Measurements from ENCODE around the gene CDC20.

CDC20 gene

DNA sequence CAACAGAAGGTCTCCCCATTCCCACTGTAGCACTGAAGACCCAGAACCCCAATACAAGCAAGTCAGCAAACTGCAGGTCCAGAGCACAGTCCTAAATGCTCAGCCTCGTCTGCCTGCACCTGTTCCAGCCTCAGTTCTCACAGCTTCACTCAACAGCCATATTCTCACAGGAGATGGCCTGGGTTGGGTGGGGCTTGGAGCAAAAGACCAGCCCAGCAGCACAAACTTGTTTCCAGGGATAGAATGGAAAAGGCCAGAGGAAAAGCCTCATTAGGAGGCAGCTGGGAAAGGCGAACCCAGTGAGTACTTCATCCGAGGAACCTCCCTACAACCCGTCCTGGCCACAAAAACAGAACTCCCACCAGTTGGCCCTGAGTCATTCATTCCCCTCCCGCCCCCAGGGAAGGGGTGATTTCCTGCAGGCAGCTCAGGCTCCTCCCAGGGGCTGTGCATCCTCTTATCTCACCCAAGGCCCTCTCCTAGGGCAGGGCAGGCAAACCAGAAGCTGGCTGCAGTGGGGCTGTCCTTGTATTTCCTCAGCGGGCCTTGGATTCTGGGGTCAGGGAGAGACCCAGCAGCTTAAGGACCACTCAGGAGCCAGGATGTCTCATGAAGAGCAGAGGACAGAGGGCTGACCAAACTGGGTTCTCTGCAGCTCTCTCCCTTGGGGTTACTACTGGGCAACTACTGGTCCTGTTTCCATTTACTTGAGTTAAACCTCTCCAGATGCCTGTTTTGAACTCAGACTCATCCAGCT is 28.6 kb upstream of the CDC20 start:
- peak; percentile 44 for DNase-seq (ENCODE audit: low read depth)

DNA sequence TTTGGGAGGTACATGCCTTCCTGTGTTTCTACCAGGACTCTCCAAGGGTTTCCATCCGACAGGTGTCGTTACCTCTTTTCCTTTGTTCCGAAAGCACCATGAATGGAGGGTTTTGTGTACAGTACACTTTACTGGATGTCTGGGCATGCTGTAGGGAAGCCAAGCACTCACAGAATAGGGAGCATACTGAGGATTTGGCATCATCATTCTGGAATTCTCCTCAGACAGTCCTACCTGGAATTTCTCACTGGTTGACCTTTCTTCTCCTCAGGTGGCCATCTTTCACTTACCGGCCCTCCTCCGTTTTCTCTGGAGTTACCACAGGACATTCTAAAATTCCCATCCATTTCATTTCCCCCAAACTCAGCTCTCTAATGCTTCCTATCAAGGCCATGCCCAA is 27.1 kb upstream of the CDC20 start:
- DNase-seq (ENCODE audit: low read depth): no peak

DNA sequence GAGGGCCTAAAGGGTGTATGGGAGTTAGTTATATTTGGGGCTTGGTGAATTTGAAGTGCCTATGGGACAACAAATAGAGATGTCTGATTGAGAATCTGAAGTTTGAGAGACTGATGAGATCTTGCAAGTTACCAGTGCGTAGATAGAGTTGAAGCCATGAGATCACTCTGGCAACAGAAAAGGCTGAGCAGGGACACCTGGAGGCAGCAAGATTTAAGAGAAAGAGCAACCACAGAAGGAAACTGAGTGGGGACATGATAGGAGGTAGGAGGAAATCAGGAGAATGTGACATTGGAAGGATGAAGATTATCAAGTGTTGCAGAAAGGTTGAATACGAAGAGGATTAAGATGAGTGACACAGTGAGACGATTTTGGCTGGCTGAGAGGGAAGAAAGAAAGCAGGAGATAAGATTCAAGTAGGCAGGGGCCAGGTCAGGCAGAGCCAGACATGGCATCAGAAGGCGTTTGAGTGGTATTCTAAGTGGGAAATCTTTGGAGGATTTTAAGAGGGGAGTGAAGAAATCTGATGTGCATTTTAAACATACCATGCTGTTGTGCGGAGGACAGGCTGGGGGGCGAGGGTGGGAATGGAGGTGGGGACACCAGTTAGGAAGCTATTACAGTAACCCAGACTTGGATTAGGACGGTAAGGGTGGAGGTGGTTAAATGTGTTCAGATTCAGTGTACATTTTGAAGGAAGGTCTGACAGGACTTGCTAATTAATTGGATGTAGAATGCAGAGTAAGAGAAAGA is 24.2 kb upstream of the CDC20 start:
- no peak for DNase-seq (ENCODE audit: low read depth)

DNA sequence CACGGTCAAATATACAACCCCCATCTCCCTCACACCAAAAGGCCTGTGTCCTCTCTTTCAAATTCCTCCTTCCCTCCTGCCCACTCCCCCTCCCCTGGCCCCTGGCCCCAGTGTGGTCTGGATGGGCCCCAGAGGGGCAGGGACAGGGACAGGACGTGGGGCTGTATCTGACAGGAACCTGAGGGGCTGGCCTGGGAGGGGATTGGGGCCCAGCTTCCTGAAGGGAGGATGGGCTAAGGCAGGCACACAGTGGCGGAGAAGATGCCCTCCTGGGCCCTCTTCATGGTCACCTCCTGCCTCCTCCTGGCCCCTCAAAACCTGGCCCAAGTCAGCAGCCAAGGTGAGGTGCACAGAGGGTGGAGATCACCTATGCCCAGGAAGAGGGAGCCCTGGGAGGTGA is 21.2 kb upstream of the CDC20 start, which contains the start of gene MPL:
Gene MPL (plus strand): TSS at position 231 of the 400 bp plus-strand sequence. CDS start 31 bp downstream, at position 262.
- no peak for DNase-seq (ENCODE audit: low read depth)

DNA sequence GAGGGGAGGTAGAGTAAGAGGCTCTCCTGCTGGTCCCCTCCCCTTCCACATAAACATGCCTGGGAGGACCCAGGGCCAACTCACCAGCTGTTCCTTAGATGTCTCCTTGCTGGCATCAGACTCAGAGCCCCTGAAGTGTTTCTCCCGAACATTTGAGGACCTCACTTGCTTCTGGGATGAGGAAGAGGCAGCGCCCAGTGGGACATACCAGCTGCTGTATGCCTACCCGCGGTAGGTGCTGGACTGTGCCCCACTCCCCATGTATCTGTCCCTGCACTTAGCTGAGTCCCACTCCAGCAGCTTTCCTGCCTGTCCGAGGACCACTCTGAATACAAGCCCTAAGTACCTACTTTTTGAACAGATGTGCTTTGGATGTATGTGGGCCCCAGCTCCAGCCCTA is 20.8 kb upstream of the CDC20 start:
- DNase-seq (ENCODE audit: low read depth): no peak

DNA sequence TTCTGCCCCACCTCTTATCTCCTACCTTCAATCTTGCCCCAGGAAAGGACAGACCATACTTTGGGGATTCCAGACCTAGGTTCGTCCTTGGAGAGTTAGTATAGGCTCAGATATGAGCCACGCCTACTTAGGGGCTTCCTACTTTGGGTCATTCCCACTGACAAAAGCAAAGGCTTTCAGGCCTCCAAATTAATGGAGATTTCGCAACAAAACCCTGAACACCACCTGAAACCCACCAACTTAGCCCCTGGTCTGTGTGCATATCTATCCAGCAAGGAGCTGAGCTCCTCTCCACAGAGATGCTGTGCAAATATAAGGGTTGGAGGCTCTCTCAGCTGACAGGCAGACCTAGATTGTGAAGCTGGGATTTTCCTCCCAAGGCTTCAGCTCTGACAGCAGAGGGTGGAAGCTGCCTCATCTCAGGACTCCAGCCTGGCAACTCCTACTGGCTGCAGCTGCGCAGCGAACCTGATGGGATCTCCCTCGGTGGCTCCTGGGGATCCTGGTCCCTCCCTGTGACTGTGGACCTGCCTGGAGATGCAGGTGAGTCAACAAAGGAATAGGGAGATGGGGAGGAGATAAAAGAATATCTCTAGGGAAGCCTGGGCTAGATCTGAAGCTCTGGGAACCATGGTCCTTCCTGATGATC is 19.1 kb upstream of the CDC20 start:
- no peak for DNase-seq (ENCODE audit: low read depth)

DNA sequence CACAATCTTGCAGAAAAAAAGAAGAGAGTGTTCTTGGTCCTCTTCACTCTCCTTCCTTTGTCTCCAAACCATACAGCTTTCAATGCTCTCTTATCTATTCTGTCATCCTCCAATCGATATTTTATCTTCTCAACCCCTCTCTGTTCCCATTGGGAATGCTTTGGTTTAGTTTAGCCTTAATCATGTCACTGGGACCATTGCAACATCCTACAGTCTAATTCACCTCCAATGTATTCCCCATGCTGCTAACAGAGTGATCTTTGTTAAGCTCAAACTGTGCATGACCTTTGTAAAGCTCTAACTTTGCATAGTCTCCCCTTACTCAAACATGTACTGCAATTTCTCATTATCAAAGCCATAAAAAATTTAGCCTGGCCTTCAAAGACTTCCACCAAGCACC is 18.2 kb upstream of the CDC20 start:
- no peak for DNase-seq (ENCODE audit: low read depth)

DNA sequence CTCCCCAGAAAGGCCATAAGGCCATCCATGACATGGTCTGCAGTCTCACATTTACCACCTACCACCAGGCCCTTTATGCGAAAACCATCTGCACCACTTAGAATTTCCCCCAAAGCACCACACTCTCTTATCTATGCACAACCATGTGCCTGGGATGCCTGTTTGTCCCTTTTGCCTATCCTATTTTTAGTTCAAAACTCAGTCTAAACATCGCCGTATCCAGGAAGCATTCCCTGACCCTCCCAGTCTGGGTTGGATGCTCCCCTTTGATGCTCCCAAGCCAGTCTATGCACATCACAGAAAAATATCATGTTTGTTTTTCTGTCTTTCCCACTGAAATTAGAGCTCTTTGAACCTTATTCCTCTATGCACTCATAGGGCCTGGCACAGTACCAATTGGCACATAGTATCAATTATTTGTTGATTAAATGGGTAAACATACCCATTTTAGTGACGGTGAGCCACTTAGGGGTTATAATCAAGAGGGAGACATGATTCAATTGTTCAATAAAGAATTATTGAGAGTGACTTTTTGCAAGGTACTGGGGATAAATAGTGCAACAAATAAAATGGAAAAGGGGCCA is 14.4 kb upstream of the CDC20 start:
- no peak for DNase-seq (ENCODE audit: low read depth)

DNA sequence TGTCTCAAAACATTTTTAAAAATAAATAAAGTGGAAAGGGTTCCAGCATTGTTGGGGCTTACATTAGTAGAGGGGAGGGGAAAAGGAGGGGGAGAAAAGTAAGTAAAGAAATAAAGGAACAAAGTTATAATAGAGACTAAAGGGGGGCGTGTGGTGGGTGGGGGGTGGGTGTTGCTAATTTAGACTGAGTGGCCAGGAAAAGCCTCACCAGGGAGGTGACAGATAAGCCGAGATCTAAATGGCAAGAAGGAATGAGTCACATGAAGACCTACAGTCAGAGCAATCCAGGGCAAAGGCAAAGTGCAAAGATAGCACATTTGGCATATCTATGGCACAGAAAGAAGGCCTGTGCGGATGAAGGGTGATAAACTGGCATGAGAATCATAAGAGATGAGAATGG is 13.7 kb upstream of the CDC20 start:
- no peak for DNase-seq (ENCODE audit: low read depth)

DNA sequence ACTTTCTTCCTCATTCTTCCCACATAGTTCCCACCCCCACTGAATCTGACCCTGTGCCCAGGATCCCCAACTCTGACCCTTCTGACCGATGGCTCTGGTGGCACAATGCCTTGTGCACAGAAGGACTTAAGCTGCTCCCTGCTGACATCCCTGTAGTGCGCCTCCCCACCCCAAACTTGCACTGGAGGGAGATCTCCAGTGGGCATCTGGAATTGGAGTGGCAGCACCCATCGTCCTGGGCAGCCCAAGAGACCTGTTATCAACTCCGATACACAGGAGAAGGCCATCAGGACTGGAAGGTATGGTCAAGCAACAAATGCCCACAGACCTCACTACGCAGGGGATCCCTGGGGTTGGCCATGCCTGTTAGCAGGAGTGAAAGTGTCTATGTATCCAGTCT is 12.1 kb upstream of the CDC20 start:
- DNase-seq (ENCODE audit: low read depth): no peak

DNA sequence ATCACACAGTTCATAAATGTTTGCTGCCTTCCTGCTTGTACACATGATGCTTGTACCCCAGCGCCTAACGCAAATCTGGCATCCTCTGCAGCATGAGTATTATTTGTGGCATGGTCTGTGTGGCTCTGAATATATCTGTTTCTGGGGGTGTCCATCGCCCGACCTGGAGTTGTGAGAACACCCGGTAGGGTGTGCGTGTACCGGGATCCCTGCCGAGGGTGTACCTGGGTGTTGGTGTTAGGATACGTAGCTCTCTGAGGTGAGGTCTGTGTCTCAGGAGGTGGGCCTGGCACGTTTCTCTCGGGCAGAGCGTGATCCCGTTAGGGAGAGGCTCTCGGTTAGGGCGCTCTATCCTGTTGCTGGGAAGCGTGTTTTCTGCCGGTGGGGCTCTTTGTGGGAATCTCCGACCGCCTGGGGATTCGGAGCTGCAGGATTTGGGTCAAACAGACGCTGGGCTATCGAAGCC is 10.4 kb upstream of the CDC20 start:
- DNase-seq (ENCODE audit: low read depth): no peak

DNA sequence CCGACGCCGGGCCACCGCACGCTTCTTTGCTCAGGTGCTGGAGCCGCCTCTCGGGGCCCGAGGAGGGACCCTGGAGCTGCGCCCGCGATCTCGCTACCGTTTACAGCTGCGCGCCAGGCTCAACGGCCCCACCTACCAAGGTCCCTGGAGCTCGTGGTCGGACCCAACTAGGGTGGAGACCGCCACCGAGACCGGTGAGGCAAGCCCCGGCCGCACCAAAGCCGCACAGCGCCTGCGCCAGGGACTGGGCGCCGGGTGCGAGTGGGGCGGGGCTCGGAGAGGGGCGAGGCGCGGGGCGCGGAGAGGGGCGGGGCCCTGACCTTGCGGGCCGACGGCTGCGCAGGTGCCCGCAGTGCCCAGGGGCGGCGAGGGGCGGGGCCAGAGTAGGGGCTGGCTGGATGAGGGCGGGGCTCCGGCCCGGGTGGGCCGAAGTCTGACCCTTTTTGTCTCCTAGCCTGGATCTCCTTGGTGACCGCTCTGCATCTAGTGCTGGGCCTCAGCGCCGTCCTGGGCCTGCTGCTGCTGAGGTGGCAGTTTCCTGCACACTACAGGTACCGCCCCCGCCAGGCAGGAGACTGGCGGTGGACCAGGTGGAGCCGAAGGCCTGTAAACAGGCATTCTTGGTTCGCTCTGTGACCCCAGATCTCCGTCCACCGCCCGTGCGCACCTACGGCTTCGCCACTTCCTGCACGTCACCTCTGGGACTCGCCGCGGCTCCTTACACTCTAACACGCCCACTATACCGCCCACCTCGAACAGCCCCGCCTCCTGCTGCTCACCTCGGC is 9.8 kb upstream of the CDC20 start:
- peak; percentile 44 for DNase-seq (ENCODE audit: low read depth)

DNA sequence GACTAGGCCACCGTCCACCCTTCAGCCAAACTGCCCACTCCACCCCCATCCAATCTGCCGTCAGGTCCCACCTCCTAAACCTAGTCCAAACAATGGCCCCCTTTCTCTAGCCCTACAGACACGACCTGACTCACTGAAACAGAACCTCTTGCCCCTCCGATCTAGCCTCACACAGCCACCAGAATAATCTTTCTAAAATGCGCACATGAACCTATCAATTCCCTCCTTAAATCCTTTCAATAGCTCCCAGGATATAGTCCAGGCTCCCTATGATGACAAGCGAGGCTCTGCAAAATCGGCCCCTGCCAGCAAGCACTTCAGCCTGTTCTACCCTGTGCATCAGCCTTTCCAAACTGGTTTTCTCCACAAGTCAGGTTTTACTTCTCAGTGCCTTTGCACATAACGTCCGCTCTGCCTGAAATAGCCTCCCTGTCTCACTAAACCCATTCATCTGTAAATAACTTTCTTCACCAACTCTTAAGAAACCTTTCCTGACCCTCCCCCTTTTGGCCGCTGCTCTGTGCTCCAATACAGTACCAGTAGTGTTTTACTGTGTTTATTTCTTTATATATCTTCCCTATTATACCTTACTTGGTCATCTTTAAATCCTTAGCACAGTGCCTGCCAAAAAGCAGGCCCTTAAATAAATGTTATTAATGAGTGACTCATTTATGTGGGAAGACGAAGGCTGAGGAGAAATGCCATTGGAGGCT is 9.0 kb upstream of the CDC20 start:
- no peak for DNase-seq (ENCODE audit: low read depth)

DNA sequence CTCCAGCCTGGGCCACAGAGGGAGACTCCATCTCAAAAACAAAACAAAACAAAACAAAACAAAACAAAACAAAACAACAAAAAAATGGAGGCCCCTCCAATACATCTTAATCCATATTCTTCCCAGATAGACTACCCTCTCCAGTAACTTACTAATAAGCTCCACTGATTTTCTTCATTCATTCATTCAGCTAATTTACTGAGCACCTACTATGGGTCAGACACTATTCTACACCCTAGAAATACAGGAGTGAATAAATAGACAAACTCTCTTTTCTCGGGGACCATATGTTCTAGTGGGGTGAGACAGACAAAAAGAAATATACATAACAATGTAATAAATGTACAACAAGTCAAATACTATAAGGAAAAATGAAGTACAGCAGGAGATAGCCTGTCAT is 7.8 kb upstream of the CDC20 start:
- DNase-seq (ENCODE audit: low read depth): no peak

DNA sequence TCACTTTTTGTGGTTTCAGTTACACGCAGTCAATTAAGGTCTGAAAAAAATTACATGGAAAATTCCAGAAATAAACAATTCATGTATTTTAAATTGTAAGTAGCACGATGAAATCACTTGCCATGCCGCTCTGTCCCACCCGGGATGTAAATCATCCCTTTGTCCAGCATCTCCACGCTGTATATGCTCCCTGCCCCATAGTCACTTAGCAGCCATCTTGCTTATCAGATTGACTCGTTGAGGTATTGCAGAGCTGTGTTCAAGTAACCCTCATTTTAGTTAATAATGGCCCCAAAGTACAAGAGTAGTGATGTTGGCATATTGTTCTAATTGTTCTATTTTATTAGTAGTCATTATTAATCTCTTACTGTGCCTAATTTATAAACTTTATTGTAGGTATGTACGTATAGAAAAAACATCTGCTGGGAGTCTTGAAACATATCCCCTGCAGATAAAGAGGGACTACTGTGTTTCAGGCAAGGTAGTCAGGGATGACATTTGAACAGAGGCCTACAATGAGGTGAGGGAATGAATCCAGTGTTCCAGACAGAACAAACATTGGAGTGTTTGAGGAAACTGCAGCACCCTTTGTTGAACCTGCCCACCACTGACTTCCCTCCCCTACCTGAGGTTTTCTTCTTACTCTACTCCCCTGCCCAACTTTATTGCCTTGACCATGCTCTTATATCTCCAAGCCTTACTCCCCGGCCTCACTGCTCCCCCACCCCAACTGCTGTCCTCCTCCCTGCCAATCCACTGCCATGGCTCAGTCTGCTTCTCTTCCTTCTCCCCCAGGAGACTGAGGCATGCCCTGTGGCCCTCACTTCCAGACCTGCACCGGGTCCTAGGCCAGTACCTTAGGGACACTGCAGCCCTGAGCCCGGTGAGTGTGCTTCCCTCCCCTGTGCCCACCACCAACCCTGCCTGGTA is 7.1 kb upstream of the CDC20 start:
- no peak for DNase-seq (ENCODE audit: low read depth)

DNA sequence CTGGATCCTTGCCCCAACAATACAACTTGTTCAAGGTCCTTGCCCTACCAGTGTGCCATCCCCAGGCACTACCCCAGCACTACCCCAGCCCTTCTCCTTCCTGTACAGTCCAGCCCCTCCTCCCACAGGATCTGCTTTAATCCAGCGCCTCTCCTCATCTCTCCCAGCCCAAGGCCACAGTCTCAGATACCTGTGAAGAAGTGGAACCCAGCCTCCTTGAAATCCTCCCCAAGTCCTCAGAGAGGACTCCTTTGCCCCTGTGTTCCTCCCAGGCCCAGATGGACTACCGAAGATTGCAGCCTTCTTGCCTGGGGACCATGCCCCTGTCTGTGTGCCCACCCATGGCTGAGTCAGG is 6.5 kb upstream of the CDC20 start:
- DNase-seq (ENCODE audit: low read depth): no peak

DNA sequence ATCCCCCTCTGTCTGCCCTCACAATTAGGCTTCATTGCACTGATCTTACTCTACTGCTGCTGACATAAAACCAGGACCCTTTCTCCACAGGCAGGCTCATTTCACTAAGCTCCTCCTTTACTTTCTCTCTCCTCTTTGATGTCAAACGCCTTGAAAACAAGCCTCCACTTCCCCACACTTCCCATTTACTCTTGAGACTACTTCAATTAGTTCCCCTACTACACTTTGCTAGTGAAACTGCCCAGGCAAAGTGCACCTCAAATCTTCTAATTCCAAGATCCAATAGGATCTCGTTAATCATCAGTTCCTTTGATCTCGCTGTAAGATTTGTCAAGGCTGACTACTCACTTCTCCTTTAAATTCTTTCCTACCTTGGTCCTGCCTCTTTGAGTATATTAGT is 5.9 kb upstream of the CDC20 start:
- no peak for DNase-seq (ENCODE audit: low read depth)

DNA sequence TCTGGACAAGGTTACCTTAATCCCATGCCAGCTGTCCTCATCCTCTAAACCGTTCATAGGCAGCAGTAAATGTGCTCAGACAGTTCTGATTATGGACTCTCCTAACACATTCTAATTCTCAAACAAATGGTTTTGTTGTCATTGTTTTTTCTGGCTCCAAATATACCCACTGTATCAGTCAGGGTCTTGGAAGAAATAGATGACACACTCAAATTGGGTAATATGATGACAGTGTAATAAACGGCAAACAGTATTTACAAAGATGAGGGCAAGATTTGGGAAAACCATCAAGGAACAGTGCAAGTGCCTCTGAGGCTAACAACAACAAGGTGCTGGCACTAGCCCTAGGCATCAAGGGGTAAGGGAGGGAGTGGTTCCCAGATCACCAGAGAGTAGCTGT is 4.3 kb upstream of the CDC20 start:
- DNase-seq (ENCODE audit: low read depth): no peak

DNA sequence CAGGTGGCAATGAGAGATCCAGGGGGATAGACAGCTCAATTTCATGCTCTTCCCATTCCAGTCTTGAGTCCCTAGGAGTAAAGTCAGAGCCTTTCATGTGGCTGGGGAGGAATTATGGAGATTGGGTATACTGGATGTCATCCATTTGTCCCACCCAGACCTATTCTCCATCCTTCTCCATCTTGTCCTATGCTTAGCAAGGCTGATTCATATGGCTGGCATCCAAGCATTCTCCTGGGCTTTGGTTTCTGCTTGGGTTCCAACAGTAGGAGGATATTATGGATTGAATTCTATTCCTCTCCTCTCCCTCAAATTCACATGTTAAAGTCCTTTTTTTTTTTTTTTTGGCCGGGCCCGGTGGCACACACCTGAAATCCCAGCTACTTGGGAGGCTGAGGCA is 3.8 kb upstream of the CDC20 start:
- DNase-seq (ENCODE audit: low read depth): no peak

DNA sequence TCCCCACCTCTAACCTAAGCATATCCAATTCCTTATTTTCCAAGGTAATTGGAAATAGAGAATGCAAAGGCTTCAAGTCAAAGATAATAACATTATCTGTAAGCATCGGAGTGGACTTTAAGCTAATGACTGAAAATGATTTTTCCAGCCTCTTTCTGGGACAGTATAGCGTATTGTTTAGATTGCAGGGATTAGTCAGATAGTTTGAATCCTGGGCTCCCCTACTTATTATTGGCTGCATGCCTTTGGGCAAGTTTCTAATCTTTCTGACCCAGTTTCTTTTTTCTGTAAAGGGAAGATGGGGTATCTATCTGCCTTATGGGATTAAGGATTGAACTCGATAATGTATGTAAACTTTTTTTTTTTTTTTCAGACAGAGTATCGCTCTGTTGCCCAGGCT is 1.5 kb upstream of the CDC20 start:
- DNase-seq (ENCODE audit: low read depth): no peak
